Stimulated activated CD8-positive, alpha-beta memory T cell treated with anti-CD3 and anti-CD28 coated beads, Interleukin-15, amount 100 ng/mL, for 4 hours (primary cell): ENCODE results near the gene SPATA33.
A peak's percentile ranks its signal among the peaks of the same experiment; 100 is the strongest.

Experiments
- DNase-seq, 2 donors: peaks; one replicate each; pipeline ENCODE4 v3.0.0-alpha.2; 2020; ENCODE audit warnings: low read depth in 2 of 2

Gene SPATA33

GRCh38 chr16:89709716-89710432, 52.2 kb downstream of the SPATA33 start:
- no peak for DNase-seq

GRCh38 chr16:89710709-89711564, 53.3 kb downstream of the SPATA33 start:
- no peak for DNase-seq

GRCh38 chr16:89711601-89712273, 54.1 kb downstream of the SPATA33 start:
- peak; percentile 38 to 59 for DNase-seq

- DNase-seq: no peak
Measured at GRCh38 chr16:89712274-89712781, 54.7 kb downstream of the SPATA33 start.

- DNase-seq: no peak
Measured at GRCh38 chr16:89716493-89716892, 58.9 kb downstream of the SPATA33 start.

- no peak for DNase-seq
Measured at GRCh38 chr16:89716916-89717687, 59.5 kb downstream of the SPATA33 start.

GRCh38 chr16:89717688-89718505, 60.3 kb downstream of the SPATA33 start:
- DNase-seq: no peak
